DOHH2 (cell line): ENCODE measurements around the gene CALB2.

Experiments
- H3F3A ChIP-seq: fragments of 200-600 bp; sonication (generic), shearing (Covaris generic); 2 replicates; pipeline ENCODE4 v1.6.0; 2016; ENCODE audit warnings: antibody characterized with exemption, mild to moderate bottlenecking; ENCODE audit not compliant: control insufficient read depth, insufficient read depth
- H3K27ac ChIP-seq: fragments of 200-600 bp; sonication (generic); 2 replicates; pipeline ENCODE4 v1.5.1; 2014; ENCODE audit warnings: low read depth, mild to moderate bottlenecking, low read length, moderate library complexity
- H3K27me3 ChIP-seq: fragments of 200-600 bp; sonication (generic); 2 replicates; pipeline ENCODE4 v1.6.1; 2014; ENCODE audit warnings: mild to moderate bottlenecking, low read length, mixed read lengths; ENCODE audit not compliant: control insufficient read depth
- H3K36me3 ChIP-seq: fragments of 200-600 bp; sonication (generic); 2 replicates; pipeline ENCODE4 v1.6.1; 2014; ENCODE audit warnings: mild to moderate bottlenecking, low read length, moderate library complexity, mixed read lengths; ENCODE audit not compliant: control insufficient read depth
- H3K4me1 ChIP-seq: fragments of 200-600 bp; sonication (generic); 2 replicates; pipeline ENCODE4 v1.6.1; 2014; ENCODE audit warnings: mild to moderate bottlenecking, low read length, mixed read lengths; ENCODE audit not compliant: control insufficient read depth
- H3K4me2 ChIP-seq: fragments of 200-600 bp; sonication (generic); 2 replicates; pipeline ENCODE4 v1.6.0; 2014; ENCODE audit warnings: mild to moderate bottlenecking, low read length, moderate library complexity
- H3K4me3 ChIP-seq: fragments of 200-600 bp; sonication (generic); 2 replicates; pipeline ENCODE4 v1.5.1; 2014; ENCODE audit warnings: mild to moderate bottlenecking, low read length, mixed read lengths
- H3K79me2 ChIP-seq: fragments of 200-600 bp; sonication (generic); 2 replicates; pipeline ENCODE4 v1.6.1; 2014; ENCODE audit warnings: mild to moderate bottlenecking, low read length, mixed read lengths; ENCODE audit not compliant: control insufficient read depth
- H3K9me2 ChIP-seq: fragments of 200-600 bp; sonication (generic); replicated peaks from 2 replicates; pipeline ENCODE4 v1.6.1; 2014; ENCODE audit warnings: mild to moderate bottlenecking, low read length, mixed read lengths; ENCODE audit not compliant: control insufficient read depth
- H3K9me3 ChIP-seq: fragments of 200-600 bp; sonication (generic); 2 replicates; pipeline ENCODE4 v1.6.1; 2014; ENCODE audit warnings: antibody characterized with exemption, low read length, mixed read lengths; ENCODE audit not compliant: control insufficient read depth, insufficient read depth
- H4K20me1 ChIP-seq: fragments of 200-600 bp; sonication (generic); 2 replicates; pipeline ENCODE4 v1.6.0; 2014; ENCODE audit warnings: low read depth, mild to moderate bottlenecking, antibody characterized with exemption, low read length, moderate library complexity; ENCODE audit not compliant: control insufficient read depth, insufficient read depth
- CTCF ChIP-seq: fragments of 200-600 bp; sonication (generic); IDR thresholded peaks from one replicate; pipeline ENCODE4 v1.5.1; 2014; ENCODE audit warnings: antibody characterized with exemption, mild to moderate bottlenecking, low read depth, low read length; ENCODE audit not compliant: poor library complexity, severe bottlenecking
- EZH2phosphoT487 ChIP-seq: fragments of 200-600 bp; sonication (generic); IDR thresholded peaks from 2 replicates; pipeline ENCODE4 v1.6.1; 2017; ENCODE audit warnings: borderline replicate concordance, mild to moderate bottlenecking, antibody characterized with exemption, low read length, moderate library complexity, mixed read lengths

Gene CALB2

GRCh38 chr16:71436473-71436872 is 78.0 kb downstream of the CALB2 start:
- no peaks in the 10 kb centered on the region for H3K36me3 ChIP-seq
- H3K4me3 ChIP-seq: no peak overlapping the region
- no peaks in the 10 kb centered on the region for H3F3A ChIP-seq
- H3K27me3 ChIP-seq: no peaks in the 10 kb centered on the region
- no peak overlapping the region for H3K27ac ChIP-seq
- no peaks in the 10 kb centered on the region for H3K9me3 ChIP-seq
- H4K20me1 ChIP-seq: no peaks in the 10 kb centered on the region
- H3K79me2 ChIP-seq: no peaks in the 10 kb centered on the region
- TF ChIP-seq EZH2phosphoT487 (no peak), CTCF (no peak)
- no peaks in the 10 kb centered on the region for H3K9me2 ChIP-seq
- no peaks in the 10 kb centered on the region for H3K4me1 ChIP-seq
- no peak overlapping the region for H3K4me2 ChIP-seq

GRCh38 chr16:71439523-71439922 is 81.0 kb downstream of the CALB2 start:
- no peak overlapping the region for H3K4me3 ChIP-seq
- H3K4me2 ChIP-seq: no peak overlapping the region
- no peaks in the 10 kb centered on the region for H3K27me3 ChIP-seq
- no peaks in the 10 kb centered on the region for H3K9me3 ChIP-seq
- no peaks in the 10 kb centered on the region for H3K36me3 ChIP-seq
- no peak overlapping the region for H3K27ac ChIP-seq
- no peaks in the 10 kb centered on the region for H4K20me1 ChIP-seq
- no peaks in the 10 kb centered on the region for H3F3A ChIP-seq
- no peak for TF ChIP-seq CTCF
- no peak for TF ChIP-seq EZH2phosphoT487
- no peaks in the 10 kb centered on the region for H3K4me1 ChIP-seq
- H3K9me2 ChIP-seq: no peaks in the 10 kb centered on the region
- H3K79me2 ChIP-seq: no peaks in the 10 kb centered on the region
